ENCODE measurements around the gene PLTP. TPM values are rescaled to one million over a fixed set of nuclear protein-coding genes. Genes with fewer than 3 reads are reported as not detected.
A peak's percentile ranks its signal among the peaks of the same experiment; 100 is the strongest.

Gene PLTP
- total RNA-seq, 1 experiment from 2014 or later, result 61.5 TPM

DNA sequence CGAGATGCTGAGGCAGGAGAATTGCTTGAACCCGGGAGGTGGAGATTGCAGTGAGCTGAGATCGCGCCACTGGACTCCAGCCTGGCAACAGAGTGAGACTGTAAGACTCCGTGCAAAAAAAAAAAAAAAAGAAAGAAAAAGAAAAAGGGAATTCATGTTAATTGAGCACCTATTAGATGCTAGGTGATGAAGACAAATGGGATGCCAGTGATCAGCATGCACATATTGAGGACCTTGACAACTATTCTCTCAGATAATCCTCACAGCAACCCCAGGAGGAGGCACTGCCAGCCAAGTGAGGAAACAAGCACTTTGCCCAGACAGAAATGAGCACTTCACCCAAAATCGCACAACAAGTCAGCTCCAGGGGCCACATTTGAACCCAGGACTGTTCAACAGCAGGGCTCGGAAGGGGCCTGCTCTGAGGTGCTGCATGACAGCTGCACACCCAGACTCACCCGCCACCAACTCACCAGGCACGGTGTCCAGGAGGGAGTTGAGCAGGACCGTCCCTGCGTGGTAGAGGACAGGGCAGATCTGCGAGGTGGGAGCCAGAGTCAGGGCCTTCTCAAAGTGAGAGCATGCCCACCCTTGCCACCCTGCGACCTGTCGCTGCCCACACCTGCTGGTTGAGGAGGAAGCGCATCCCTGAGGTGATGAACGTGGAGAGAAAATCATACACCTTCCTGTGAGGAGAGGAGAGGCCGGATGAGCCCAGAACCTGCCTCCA, 4.6 kb downstream of the PLTP start:
- Histone ChIP-seq H3K9ac (ENCODE audit: low read length) (no peak overlapping the region), H3F3A (ENCODE audit: low read length, unreplicated experiment) (peaks cover 4% of the 10 kb centered on the region), H3K36me3 (ENCODE audit: low read depth, low read length) (no peaks in the 10 kb centered on the region), H2AFZ (ENCODE audit: low read length) (no peak overlapping the region), H4K20me1 (ENCODE audit: low read length) (no peaks in the 10 kb centered on the region), H3K4me1 (ENCODE audit: insufficient read depth, low read length) (peaks cover 26% of the 10 kb centered on the region), H3K4me3 (ENCODE audit: low read length) (no peak overlapping the region), H3K79me2 (ENCODE audit: low read length) (no peaks in the 10 kb centered on the region), H3K27me3 (ENCODE audit: low read length) (no peaks in the 10 kb centered on the region), H3K9me2 (replicated peaks; ENCODE audit: low read length) (no peaks in the 10 kb centered on the region), H3K27ac (ENCODE audit: low read length) (no peak overlapping the region), H3K4me2 (ENCODE audit: low read length) (no peak overlapping the region), H3K9me3 (ENCODE audit: low read length) (no peaks in the 10 kb centered on the region)
- ATAC-seq (no peak), DNase-seq (no peak)
- ChIA-PET CTCF (no interaction called here), POLR2A (ENCODE audit: unreplicated experiment) (no interaction called here)
- intact Hi-C loops (cut with micrococcal nuclease), result no loop called here
- TF ChIP-seq, protein P1, sequence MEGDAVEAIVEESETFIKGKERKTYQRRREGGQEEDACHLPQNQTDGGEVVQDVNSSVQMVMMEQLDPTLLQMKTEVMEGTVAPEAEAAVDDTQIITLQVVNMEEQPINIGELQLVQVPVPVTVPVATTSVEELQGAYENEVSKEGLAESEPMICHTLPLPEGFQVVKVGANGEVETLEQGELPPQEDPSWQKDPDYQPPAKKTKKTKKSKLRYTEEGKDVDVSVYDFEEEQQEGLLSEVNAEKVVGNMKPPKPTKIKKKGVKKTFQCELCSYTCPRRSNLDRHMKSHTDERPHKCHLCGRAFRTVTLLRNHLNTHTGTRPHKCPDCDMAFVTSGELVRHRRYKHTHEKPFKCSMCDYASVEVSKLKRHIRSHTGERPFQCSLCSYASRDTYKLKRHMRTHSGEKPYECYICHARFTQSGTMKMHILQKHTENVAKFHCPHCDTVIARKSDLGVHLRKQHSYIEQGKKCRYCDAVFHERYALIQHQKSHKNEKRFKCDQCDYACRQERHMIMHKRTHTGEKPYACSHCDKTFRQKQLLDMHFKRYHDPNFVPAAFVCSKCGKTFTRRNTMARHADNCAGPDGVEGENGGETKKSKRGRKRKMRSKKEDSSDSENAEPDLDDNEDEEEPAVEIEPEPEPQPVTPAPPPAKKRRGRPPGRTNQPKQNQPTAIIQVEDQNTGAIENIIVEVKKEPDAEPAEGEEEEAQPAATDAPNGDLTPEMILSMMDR (conservative IDR thresholded peaks at IDR 0.05; ENCODE audit: low read depth, low read length), result no peak
- TF ChIP-seq EZH2phosphoT487 (IDR thresholded peaks at IDR 0.05; ENCODE audit: borderline replicate concordance, low read length), result no peak
- no peak for TF ChIP-seq EZH2 (IDR thresholded peaks at IDR 0.05; ENCODE audit: low read length, unreplicated experiment)
- BruUV-seq (replicated peaks), result no TSS peak

DNA sequence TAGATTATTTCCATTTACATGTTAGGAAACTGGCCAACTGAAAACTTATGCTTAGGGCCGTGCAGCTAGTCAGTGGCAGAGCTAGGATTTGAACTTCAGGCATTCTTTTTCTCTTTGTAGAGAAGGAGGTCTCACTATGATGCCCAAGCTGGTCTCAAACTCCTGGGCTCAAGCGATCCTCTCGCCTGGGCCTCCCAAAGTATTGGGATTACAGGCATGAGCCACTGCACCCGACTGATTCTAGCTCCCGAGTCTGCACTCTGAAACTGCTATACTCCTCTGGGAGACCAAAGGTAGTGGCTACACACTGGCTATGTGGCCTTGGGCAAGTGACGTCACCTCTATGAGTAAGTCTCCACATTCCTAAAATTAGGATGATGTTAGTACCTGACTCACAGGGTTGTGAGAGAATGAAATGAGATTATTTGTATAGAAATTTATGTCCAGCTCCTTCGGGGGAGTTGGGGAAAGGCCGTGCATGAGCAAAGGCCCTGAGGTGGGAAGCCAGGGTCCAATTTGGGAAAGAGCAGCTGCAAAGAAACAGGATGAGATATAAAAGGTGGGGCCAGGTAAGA, 6.4 kb downstream of the PLTP start:
- DNase-seq (peak; percentile 99), ATAC-seq (peak; percentile 93)
- no peak overlapping the region for H3K4me3 ChIP-seq (ENCODE audit: low read length)
- peak overlapping the region; percentile 47 for H3K4me2 ChIP-seq (ENCODE audit: low read length)
- no peaks in the 10 kb centered on the region for H3K79me2 ChIP-seq (ENCODE audit: low read length)
- H3K27ac ChIP-seq (ENCODE audit: low read length), result peak overlapping the region; percentile 73
- CTCF ChIA-PET, result interaction anchor here (0.8 kb wide), 1 partner anchor 117 kb away, joined by 4 read pairs; no protein-coding TSS in a partner anchor
- H3K27me3 ChIP-seq (ENCODE audit: low read length), result no peaks in the 10 kb centered on the region
- TF ChIP-seq EZH2phosphoT487 (IDR thresholded peaks at IDR 0.05; ENCODE audit: borderline replicate concordance, low read length) (no peak), EZH2 (IDR thresholded peaks at IDR 0.05; ENCODE audit: low read length, unreplicated experiment) (no peak)
- H3K9ac ChIP-seq (ENCODE audit: low read length), result peak overlapping the region; percentile 19; the same call in 1 of the 2 replicates
- no peaks in the 10 kb centered on the region for H4K20me1 ChIP-seq (ENCODE audit: low read length)
- H3K36me3 ChIP-seq (ENCODE audit: low read depth, low read length), result no peaks in the 10 kb centered on the region; the same call in 1 of the 2 replicates
- H3K9me3 ChIP-seq (ENCODE audit: low read length), result no peaks in the 10 kb centered on the region
- POLR2A ChIA-PET (ENCODE audit: unreplicated experiment), result interaction anchor here (0.6 to 1.0 kb wide), 4 partner anchors 15 to 560 kb away, joined by 3 to 24 read pairs (median 4); no protein-coding TSS in a partner anchor
- no TSS peak for BruUV-seq (replicated peaks)
- peaks cover 4% of the 10 kb centered on the region for H3F3A ChIP-seq (ENCODE audit: low read length, unreplicated experiment)
- intact Hi-C loops (cut with micrococcal nuclease), result no loop called here
- peaks cover 17% of the 10 kb centered on the region for H3K4me1 ChIP-seq (ENCODE audit: insufficient read depth, low read length)
- H2AFZ ChIP-seq (ENCODE audit: low read length), result no peak overlapping the region
- H3K9me2 ChIP-seq (replicated peaks; ENCODE audit: low read length), result no peaks in the 10 kb centered on the region

DNA sequence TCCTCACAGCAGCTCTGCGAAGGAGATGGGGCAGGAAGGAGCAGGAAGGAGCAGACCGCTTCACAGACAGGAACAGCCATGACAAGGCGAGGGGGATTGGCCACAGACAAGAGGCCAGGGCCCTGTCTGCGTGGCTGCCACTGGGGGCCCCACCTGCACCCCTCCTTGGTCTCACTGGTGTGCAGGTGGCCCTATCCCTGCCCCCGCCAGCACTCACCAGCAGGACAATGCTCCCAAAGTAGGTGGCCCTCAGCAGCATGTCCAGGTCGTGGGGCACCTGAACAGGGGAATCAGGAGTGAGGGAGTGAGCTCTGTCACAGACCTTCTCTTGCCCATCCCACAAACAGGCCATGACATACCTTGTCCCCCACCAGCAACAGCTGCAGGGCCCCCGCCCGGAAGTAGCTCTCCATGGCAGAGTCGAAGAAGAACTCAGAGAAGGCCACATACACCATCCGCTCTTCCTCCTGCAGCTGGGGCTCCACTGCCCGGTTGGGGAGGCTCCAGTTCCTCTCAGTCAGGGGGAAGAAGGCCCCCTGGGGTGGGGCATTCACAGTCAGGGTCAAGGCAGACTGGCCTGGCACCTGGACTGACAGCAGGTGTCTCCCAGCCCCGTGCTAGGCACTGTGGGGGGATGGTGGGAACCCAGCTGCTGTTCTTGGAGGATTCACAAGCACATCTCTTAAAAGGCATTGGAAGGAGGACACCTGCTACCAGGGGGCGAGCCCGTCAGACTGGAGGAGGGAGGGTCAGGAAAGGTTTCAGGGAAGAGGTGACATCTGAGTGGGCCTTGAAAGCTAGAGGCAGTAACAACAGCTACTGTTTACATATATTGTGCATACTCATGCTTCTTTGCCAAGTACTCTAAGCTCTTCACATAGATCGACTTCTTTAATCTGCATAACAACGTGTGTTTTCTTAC, 7.1 kb downstream of the PLTP start:
- Histone ChIP-seq H4K20me1 (ENCODE audit: low read length) (no peaks in the 10 kb centered on the region), H3K9me2 (replicated peaks; ENCODE audit: low read length) (no peaks in the 10 kb centered on the region), H3F3A (ENCODE audit: low read length, unreplicated experiment) (peaks cover 4% of the 10 kb centered on the region), H3K36me3 (ENCODE audit: low read depth, low read length) (no peaks in the 10 kb centered on the region; the same call in 1 of the 2 replicates), H3K27me3 (ENCODE audit: low read length) (no peaks in the 10 kb centered on the region), H3K4me2 (ENCODE audit: low read length) (peak overlapping the region; percentile 47), H2AFZ (ENCODE audit: low read length) (no peak overlapping the region), H3K4me1 (ENCODE audit: insufficient read depth, low read length) (peaks cover 17% of the 10 kb centered on the region), H3K9ac (ENCODE audit: low read length) (peak overlapping the region; percentile 19; the same call in 1 of the 2 replicates), H3K4me3 (ENCODE audit: low read length) (no peak overlapping the region), H3K79me2 (ENCODE audit: low read length) (no peaks in the 10 kb centered on the region), H3K27ac (ENCODE audit: low read length) (peak overlapping the region; percentile 73), H3K9me3 (ENCODE audit: low read length) (no peaks in the 10 kb centered on the region)
- POLR2A ChIA-PET (ENCODE audit: unreplicated experiment), result interaction anchor here (0.6 to 1.0 kb wide), 5 partner anchors 13 to 559 kb away, joined by 3 to 24 read pairs (median 3); no protein-coding TSS in a partner anchor
- ATAC-seq, result peak; percentile 28
- peak; percentile 22 for DNase-seq
- CTCF ChIA-PET, result interaction anchor here (0.8 kb wide), 1 partner anchor 118 kb away, joined by 4 read pairs; no protein-coding TSS in a partner anchor
- TF ChIP-seq, protein P1 (conservative IDR thresholded peaks at IDR 0.05; ENCODE audit: low read depth, low read length), result no peak
- no peak for TF ChIP-seq EZH2phosphoT487 (IDR thresholded peaks at IDR 0.05; ENCODE audit: borderline replicate concordance, low read length)
- TF ChIP-seq EZH2 (IDR thresholded peaks at IDR 0.05; ENCODE audit: low read length, unreplicated experiment), result no peak
- intact Hi-C loops (cut with micrococcal nuclease), result no loop called here
- no TSS peak for BruUV-seq (replicated peaks)

All from PC-3 (cell line).